NCI-H82 treated with DMSO at 0.1 percent for 48 hours (cell line): ENCODE results near the gene ULBP2.
"Not testable (repeated sequence)": the region's sequence is repeated elsewhere in the genome, so short reads cannot be mapped to it uniquely, and the experiment has no call there.

Experiments
- DNase-seq: peaks from one replicate; lab custom pipeline; 2025; ENCODE audit not compliant: unreplicated experiment; lab: John Stamatoyannopoulos, UW

The ULBP2 gene

DNA sequence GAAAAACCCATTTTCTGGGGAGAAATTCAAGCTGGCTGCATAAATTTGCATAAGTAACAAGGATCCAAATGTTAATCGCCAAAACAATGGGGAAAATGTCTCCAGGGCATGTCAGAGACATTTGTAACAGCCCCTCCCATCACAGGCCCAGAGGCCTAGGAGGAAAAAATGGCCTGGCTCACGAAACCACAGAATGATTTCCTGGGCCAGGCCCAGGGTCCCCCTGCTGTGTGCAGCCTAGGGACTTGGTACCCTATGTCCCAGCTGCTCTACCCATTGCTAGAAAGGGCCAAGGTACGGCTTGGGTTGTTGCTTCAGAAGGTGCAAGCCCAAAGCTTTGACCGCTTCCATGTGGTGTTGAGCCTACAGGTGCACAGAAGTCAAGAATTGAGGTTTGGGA is 33.3 kb upstream of the ULBP2 start:
- not testable (repeated sequence) for DNase-seq

DNA sequence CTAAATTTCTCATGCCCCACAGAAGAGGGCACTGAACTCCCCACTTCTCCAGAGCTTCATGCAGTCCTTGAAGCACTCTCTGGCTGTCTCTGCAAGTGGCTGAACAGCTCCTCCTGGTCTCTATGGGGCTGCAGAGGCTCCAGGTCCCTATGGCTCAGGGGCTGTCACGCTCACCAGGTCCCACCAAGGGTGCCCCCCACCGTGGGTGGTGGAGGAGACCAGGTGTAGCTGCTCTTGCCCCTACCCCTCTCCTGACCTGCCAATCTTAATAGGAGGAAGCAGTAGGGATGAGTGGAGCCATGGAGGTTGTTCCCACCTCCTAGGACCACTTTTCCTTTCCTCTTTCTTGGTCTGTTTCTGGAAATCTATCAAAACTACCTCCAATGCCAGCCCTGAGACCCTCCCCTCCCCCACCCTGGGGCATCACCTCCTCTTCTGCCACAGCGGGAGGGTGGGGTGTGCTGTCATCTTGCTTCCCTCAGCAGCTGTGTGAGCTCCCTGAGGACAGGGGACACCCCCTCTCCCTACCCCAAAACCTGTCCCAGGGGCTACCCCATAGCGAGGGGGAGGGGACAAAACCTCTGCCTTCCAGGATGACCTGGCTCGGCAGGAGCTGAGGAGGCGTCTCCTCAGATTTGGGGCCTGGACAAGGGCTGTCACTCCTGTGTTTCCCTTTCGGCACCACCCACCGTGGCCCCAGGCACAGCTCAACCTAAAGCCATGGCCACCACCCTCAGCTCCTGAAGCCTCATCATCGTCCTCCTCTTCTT is 31.9 kb upstream of the ULBP2 start:
- DNase-seq = no peak

DNA sequence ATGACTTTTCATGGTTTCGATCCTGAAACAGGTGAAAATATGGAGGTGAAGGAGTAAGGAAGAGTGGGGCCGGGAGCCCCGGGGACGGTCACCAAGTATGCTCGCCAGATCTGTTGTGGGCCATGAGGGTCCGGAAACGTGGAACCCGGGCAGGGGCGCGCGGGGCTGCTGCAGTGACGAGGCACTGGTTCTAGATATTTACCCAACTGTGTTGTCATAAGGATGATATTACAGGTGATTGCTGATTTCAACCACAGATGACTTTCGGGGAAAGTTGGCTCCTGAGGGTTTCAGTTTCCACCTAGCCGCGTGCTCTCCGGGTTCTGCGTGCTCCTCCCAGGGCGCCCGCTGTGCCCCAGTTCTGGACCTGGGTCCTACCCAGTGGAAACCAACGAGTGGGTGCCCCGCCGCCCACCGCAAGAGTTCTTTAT is 31.1 kb upstream of the ULBP2 start:
- no peak for DNase-seq

DNA sequence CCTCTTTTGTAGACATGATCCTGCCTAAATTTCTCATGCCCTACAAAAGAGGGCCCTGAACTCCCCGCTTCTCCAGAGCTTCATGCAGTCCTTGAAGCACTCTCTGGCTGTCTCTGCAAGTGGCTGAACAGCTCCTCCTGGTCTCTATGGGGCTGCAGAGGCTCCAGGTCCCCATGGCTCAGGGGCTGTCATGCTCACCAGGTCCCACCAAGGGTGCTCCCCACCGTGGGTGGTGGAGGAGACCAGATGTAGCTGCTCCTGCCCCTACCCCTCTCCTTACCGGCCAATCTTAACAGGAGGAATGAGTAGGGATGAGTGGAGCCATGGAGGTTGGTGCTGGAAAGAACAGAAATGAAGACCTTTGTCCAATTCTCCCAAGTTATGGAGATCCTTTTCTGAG is 29.1 kb upstream of the ULBP2 start:
- not testable (repeated sequence) for DNase-seq

DNA sequence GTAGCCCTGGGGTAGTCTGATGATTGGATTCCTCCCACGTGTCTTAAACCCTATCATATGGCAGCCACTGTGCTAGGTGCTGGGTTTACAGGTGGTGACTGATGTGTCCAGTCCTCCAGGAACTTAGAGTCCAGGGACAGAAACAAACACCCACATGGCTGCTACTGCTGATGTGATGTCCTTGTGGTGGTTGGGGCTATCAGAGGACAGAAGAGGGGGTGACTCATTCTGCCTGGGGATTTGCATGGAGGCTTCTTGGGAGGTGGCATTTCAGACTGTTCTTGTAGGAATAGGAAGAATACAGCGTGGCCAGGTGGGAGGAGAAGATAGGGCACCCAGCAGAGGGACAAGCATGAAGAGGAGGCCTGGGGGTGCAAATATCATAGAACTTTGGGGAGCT is 28.7 kb upstream of the ULBP2 start:
- DNase-seq = no peak

DNA sequence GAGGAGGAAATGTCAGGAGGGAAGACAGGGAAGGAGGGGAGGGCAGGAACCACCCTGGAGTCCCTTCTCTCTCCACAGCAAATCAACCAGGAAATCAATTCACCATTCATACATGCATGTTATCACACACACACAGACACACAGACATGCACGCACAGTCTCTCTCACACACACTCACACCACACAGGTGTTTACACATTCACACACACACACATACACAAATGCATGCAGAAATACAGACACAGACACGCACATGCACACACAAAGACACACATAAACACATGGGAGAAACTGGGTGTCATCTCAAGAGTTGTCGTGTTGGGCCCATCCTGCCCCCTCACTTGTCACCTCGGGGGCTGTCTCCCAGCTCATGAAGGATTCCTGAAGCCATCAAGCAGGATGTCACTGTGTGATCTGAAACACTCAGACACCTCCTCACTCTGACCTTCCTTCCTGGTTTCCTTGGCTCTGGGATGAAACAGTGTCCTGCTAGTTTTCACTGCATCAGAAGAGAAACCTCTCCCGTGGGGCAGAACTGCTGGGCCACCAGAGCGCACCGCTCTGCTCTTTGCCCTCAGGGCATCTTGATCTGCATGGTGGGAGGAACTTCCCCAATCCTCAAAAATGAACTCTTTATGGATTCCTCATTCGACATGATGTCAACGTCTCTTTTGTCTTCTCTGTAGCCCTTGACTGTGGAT is 28.1 kb upstream of the ULBP2 start:
- DNase-seq = no peak

DNA sequence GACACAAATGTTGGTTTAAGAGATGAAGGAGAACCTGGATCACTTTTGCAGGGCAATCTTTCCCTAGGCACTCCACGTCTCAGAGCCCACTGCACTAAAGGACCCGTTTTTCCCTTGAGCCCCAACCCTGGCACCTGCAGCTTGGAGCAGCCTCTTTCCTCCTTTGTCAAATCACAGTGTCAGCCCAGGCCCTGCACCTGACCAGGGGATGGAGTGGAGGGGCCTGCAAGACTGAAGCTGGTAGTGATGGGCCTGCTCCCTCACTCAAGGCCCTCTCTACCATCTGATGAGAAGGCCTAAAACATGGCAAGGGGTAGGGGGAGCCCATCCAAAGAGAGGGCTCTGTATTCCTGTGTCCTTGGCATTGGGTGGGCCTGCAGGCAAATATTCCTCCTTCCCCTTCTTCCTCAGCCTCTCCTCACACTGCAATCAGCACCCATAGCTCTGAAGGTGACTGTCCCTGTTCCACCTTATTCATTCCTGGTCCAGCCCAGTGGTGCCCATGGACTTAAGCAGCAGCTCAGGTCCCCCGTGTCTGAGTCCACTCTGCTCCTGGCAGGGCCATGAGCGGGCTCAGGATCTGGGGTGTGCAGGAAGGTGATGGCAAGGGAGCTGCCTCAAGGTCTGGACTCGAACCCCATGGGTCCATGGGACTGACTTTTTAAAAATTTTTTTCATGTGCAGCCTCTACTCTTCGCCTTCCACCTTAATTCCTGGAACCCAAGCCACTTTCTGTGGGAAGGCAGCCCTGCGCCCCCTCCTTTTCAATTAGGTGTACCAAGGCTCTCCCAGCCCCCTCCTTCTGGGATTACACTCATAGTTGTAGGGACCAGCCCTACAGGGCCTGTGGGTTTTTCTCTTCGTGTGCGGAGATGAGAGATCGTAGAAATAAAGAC is 25.6 kb upstream of the ULBP2 start:
- no peak for DNase-seq

DNA sequence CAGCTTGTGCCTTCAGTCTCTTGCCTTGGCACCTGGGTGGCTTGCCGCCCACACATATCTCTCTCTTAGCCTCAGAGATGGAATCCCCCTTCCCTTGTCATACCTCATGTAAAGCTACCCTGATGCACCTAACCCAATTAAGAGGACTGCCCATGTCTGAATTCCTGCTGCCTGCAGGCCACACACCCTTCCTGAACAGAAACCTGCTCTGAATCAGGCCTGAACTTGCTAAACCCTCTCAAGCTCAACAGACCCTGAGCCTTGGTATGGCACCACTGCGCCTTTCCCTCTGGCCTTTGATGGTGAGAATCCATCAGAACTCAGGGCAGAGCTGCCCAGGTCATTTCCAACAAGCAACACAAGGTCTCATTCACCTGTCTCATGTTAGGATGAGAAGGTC is 24.1 kb upstream of the ULBP2 start:
- no peak for DNase-seq

DNA sequence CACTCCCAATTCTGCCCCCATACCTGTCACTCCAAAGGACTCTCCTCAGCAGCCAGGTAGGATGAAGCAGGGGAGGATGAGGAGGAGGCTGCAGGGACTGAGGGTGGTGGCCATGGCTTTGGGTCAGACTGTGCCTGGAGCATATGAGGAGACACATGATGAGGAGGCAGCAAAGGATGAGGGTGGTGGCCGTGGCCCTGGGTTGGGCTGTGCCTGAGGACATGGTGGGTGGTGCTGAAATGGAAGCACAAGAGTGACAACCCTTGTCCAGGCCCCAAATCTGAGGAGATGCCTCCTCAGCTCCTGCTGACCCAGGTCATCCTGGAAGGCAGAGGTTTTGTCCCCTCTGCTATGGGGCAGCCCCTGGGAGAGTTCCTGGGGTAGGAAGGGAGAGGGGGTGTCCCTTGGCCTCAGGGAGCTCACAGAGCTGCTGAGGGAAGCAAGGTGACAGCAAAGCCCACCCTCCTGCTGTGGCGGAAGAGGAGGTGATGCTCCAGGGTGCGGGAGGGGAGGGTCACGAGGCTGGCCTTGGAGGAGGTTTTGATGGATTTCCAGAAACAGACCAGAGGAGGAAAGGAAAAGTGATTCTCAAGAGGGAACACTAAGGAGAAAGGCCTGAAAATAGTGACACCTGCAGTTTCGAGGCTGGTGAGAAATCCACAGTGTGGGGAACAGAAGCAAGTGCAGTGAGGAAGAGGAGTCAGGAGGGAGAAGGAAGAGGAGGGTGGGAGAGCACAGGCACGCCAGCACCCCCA is 23.5 kb upstream of the ULBP2 start:
- no peak for DNase-seq

DNA sequence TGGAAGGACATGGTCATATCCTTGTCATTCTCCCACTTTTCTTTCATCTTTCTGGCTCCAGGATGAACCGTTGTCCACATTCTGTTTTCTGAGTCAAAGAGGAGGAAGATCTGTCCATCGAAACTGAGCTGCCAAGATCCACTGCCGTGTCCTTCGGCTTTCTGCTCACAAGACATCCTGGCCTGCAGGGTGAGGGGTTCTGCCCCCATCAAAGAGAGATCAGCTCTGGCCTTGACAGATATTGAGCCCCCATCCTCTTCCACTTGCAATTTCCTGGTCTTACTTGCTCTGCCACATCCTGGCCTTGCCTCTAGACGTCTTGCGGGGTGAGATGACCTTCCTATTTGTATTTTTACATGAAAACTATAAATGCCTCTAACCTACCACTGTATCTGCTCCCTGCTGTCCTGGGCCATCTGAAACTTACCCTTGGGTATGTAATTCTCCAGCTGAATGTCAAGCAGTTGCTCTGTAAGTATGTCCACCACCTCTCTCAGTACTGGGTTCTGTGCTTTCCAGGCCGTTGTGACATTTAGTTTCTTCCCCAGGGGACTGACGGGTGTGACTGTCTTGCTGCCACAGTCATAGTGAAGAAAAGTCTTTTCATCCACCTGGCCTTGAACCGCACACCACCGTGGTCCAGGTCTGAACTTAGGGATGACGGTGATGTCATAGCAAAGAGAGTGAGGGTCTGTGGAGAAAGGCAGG is 22.5 kb upstream of the ULBP2 start:
- DNase-seq = not testable (repeated sequence)

DNA sequence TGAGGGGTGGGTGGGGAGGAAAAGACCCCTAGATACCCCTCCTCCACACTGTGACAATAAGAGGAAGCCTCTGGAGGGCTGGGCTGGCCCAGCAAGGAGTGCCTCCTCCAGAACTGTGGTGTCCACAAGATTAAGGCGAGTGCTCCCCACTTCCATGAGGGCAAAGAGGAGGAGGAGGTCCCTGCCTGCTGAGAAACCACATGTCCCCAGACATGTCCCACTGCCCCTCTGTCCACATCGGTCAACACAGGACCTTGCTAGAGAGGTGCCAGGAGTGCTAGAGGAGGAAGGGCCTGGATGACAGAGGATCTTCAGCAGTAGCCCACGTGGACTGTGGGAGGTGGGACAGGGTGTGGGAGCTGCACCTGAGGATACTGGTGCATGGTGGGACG is 22.0 kb upstream of the ULBP2 start:
- no peak for DNase-seq

DNA sequence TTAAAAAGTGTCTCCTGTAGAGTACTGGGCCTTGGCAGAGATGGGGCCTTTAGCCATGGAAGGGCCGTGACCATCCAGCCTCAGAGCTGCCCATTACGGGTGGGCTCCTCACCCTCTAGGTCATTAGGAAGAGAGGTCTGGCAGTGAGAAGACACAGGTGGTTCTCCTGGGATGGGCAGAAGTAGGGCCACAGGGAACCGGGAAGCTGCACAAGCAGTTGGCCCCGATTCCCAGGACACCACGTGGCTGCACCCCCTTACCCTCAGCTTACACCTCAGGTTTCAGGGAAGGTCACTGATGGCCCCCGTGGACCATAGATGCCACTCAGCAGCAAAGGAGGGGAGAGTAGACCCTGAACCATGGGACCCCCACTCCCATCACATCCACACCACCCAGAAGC is 20.5 kb upstream of the ULBP2 start:
- DNase-seq = no peak

DNA sequence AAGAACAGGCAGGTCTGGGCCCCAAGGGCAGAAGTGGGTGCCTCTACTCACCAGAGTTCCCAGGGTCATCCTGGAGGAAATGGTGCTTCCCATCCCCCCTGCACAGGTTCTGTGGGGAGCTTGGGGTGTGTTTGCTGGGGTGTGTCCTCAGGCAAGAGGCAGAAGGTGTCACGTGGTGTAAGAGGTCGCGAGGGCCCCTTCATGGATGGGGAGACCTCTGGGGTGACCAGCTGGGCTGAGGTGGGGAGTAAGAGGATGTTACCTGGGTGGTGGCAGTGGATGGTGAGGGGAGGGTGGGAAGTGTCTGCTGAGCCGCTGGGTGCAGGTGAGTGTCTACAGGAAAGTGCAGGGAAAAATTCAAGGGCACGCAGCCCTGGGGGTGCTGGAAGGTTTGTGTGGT is 19.7 kb upstream of the ULBP2 start:
- not testable (repeated sequence) for DNase-seq

DNA sequence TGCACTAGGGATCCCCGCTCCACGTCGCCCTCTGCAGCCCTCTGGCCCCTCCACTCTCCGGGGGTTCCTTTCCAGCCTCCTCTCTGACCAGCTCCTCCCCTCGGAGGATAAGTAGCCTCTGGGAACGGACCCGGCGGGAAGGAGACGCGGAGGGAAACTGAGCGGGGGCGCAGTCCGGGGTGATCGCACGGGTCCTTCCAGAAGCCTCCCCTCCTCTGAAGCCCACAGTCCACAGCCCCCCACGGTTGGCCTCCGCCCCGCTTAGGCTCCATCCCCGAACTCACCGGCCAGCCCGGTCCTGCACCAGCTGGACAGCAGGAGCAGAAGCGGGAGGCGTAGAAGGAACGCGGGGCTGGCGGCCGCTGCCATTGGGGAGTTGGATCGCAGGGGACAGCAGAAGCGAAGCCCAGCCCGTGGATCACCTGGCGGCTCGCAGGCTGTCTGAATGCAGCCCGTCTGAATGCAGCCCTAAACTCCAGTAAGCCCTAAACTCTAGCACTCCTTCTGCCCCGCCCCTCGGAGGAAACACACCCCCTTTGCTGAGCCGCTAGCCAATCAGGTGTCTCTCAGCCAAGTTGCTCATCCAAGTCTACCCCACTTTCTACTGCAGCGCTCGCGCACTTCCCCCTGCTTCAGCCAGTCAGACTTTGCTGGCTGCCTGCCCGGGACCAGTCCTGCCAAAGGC is 19.0 kb upstream of the ULBP2 start, which contains the start of gene RAET1G:
TSS of gene RAET1G (minus strand) at position 480 of the 685 bp plus-strand sequence. CDS start at position 369, 111 bp downstream.
- DNase-seq = peak; percentile 13

DNA sequence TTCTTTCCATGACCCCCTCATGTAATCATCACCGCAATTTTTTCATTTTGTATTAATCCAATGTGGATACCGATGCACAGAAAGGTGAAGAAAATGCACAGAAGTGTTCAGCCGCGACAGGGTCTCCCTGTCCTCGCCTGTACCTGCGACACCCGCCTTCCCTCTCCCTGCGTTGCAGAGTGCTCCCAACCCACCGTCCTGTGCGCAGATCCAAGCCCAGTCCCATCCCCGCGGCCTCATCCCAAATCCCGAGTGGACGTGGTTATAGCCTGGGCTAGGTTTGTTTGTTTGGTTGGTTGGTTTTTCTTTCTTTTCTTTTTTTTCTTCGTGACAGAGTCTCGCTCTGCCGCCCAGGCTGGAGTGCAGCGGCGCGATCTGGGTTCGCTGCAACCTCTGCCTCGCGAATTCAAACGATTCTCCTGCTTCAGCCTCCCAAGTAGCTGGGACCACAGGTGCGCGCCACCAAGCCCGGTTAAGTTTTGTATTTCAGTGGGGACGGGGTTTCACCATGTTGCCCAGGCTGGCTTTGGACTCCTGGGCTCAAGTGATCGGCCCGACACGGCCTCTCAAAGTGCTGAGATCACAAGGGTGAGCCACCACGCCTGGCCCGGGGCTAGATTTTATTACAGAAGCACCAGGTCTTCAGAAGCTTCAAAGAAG is 18.4 kb upstream of the ULBP2 start:
- no peak for DNase-seq

DNA sequence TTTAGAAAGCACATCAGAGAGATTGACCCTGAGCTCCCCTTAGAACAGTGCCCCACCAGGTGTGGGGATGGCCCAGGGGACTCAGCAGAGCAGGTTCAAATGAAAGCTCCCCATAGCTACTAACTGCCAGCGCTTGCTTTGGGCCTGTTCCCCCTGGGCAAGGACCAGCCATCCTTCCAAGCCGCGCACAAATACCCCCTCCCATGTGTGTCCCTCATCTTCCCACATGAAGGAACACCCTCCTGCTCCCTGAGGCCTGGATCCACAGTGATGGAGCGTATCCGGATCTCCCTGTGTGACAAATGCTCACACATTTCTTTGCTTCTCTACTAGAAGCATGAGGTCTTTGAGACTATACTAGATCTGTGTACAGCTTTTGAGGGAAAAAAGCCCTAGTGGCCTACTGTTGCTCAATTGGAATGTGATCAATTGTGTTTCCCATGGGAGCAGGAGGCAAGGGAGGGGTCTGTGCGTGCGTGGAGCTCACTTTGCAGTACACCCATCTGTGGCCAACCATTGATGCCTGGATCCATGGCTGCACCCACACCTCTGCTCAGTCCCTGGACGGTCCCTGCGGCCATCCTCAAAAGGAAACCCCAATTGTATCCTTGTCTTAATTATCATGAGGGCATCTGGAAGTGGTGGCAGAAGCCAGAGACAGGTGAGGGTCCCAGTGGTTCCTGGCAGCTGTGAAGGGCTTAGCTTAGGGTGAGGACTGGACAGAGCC is 17.4 kb upstream of the ULBP2 start:
- DNase-seq = no peak

DNA sequence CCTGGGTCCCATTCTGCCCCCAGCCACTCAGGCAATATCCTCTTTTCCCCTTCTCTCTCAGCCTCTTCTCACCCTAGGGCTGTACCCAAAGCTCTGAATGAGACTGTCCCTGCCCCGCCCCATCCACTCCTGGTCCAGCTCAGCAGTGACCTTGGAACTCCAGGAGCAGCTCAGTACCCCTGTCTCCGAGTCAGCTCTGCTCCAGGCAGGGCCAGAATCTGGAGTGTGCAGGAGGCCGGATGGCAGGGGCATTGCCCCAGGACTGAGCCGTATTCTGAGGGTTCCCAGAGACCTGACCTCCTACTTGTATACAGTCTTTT is 16.9 kb upstream of the ULBP2 start:
- no peak for DNase-seq

DNA sequence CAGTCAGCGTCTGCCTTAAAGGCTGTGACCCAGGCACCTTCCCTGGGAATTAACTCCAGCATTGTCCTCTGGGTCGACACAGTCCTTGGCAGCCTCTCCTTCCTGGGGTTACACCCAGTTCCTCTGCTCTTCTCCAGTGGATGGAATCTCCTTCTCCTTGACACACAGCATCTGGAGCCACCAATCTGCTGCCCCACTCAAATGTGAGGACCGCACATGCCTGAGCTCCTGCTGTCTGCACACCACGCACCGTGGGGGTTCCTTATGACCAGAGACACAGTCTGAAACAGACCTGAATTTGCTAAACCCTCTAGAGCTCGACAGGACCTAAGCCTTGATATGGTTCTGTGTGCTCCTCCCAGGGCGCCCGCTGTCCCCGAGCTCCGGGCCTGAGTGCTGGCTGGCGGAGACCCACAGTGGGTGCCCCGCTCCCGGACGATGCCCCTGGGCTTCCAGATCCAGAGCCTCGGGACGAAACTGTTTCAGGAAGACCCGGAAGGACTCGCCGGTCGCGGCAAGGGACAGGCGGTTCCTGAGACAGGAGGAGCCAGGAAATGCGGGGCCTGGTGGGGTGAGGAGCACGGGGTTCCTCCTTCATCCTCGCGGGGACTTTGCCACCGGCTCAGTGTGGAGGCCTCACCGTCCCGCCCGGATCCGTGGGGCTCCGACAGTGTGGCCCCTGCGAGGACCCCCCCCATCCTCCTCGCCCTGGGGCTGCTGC is 16.4 kb upstream of the ULBP2 start:
- DNase-seq = no peak
